ENCODE results near the gene MAP3K3.
A peak's percentile ranks its signal among the peaks of the same experiment; 100 is the strongest.

MAP3K3 gene

GRCh38 chr17:63624531-63624880 is 2.3 kb downstream of the MAP3K3 start:
- Histone ChIP-seq H3K36me3 (ENCODE audit: control insufficient read depth, low read depth, low read length) (no peaks in the 10 kb centered on the region), H3K4me3 (ENCODE audit: low read length) (no peak overlapping the region), H3K9me3 (ENCODE audit: control insufficient read depth, low read depth, low read length) (no peaks in the 10 kb centered on the region), H3K27me3 (ENCODE audit: control insufficient read depth, insufficient read depth, low read length) (no peaks in the 10 kb centered on the region), H3K4me1 (ENCODE audit: control insufficient read depth, low read depth, low read length) (peaks cover 10% of the 10 kb centered on the region), H3K27ac (ENCODE audit: low read length) (no peak overlapping the region), H3K9ac (ENCODE audit: low read length) (no peak overlapping the region)

GRCh38 chr17:63626551-63627180 is 4.4 kb downstream of the MAP3K3 start:
- no peaks in the 10 kb centered on the region for H3K9me3 ChIP-seq (ENCODE audit: control insufficient read depth, low read depth, low read length)
- H3K9ac ChIP-seq (ENCODE audit: low read length) = no peak overlapping the region
- peaks cover 21% of the 10 kb centered on the region for H3K4me1 ChIP-seq (ENCODE audit: control insufficient read depth, low read depth, low read length)
- H3K27me3 ChIP-seq (ENCODE audit: control insufficient read depth, insufficient read depth, low read length) = no peaks in the 10 kb centered on the region
- H3K36me3 ChIP-seq (ENCODE audit: control insufficient read depth, low read depth, low read length) = no peaks in the 10 kb centered on the region
- no peak overlapping the region for H3K27ac ChIP-seq (ENCODE audit: low read length)
- no peak overlapping the region for H3K4me3 ChIP-seq (ENCODE audit: low read length)

GRCh38 chr17:63629627-63630026 is 7.4 kb downstream of the MAP3K3 start:
- Histone ChIP-seq H3K9ac (ENCODE audit: low read length) (no peak overlapping the region), H3K36me3 (ENCODE audit: control insufficient read depth, low read depth, low read length) (no peaks in the 10 kb centered on the region), H3K27me3 (ENCODE audit: control insufficient read depth, insufficient read depth, low read length) (no peaks in the 10 kb centered on the region), H3K4me1 (ENCODE audit: control insufficient read depth, low read depth, low read length) (peaks cover 28% of the 10 kb centered on the region), H3K9me3 (ENCODE audit: control insufficient read depth, low read depth, low read length) (no peaks in the 10 kb centered on the region), H3K27ac (ENCODE audit: low read length) (no peak overlapping the region), H3K4me3 (ENCODE audit: low read length) (no peak overlapping the region)

GRCh38 chr17:63631062-63631461 is 8.8 kb downstream of the MAP3K3 start:
- peaks cover 1% of the 10 kb centered on the region for H3K36me3 ChIP-seq (ENCODE audit: control insufficient read depth, low read depth, low read length)
- no peak overlapping the region for H3K4me3 ChIP-seq (ENCODE audit: low read length)
- H3K27ac ChIP-seq (ENCODE audit: low read length) = peak overlapping the region; percentile 4
- H3K27me3 ChIP-seq (ENCODE audit: control insufficient read depth, insufficient read depth, low read length) = no peaks in the 10 kb centered on the region
- peaks cover 31% of the 10 kb centered on the region for H3K4me1 ChIP-seq (ENCODE audit: control insufficient read depth, low read depth, low read length)
- no peak overlapping the region for H3K9ac ChIP-seq (ENCODE audit: low read length)
- H3K9me3 ChIP-seq (ENCODE audit: control insufficient read depth, low read depth, low read length) = no peaks in the 10 kb centered on the region

- Histone ChIP-seq H3K9me3 (ENCODE audit: control insufficient read depth, low read depth, low read length) (no peaks in the 10 kb centered on the region), H3K27ac (ENCODE audit: low read length) (peak overlapping the region; percentile 4), H3K27me3 (ENCODE audit: control insufficient read depth, insufficient read depth, low read length) (no peaks in the 10 kb centered on the region), H3K36me3 (ENCODE audit: control insufficient read depth, low read depth, low read length) (peaks cover 7% of the 10 kb centered on the region), H3K4me1 (ENCODE audit: control insufficient read depth, low read depth, low read length) (peaks cover 31% of the 10 kb centered on the region), H3K4me3 (ENCODE audit: low read length) (no peak overlapping the region), H3K9ac (ENCODE audit: low read length) (no peak overlapping the region)
These were observed 9.4 kb downstream of the MAP3K3 start for GRCh38 chr17:63631626-63632025.

GRCh38 chr17:63633742-63634141 is 11.5 kb downstream of the MAP3K3 start:
- no peak overlapping the region for H3K4me3 ChIP-seq (ENCODE audit: low read length)
- no peak overlapping the region for H3K27ac ChIP-seq (ENCODE audit: low read length)
- no peaks in the 10 kb centered on the region for H3K9me3 ChIP-seq (ENCODE audit: control insufficient read depth, low read depth, low read length)
- H3K4me1 ChIP-seq (ENCODE audit: control insufficient read depth, low read depth, low read length) = peaks cover 31% of the 10 kb centered on the region
- H3K9ac ChIP-seq (ENCODE audit: low read length) = peak overlapping the region; percentile 9
- peaks cover 7% of the 10 kb centered on the region for H3K36me3 ChIP-seq (ENCODE audit: control insufficient read depth, low read depth, low read length)
- H3K27me3 ChIP-seq (ENCODE audit: control insufficient read depth, insufficient read depth, low read length) = no peaks in the 10 kb centered on the region

GRCh38 chr17:63634163-63634562 is 11.9 kb downstream of the MAP3K3 start:
- Histone ChIP-seq H3K9me3 (ENCODE audit: control insufficient read depth, low read depth, low read length) (no peaks in the 10 kb centered on the region), H3K4me3 (ENCODE audit: low read length) (no peak overlapping the region), H3K27ac (ENCODE audit: low read length) (no peak overlapping the region), H3K27me3 (ENCODE audit: control insufficient read depth, insufficient read depth, low read length) (no peaks in the 10 kb centered on the region), H3K9ac (ENCODE audit: low read length) (peak overlapping the region; percentile 9), H3K4me1 (ENCODE audit: control insufficient read depth, low read depth, low read length) (peaks cover 31% of the 10 kb centered on the region), H3K36me3 (ENCODE audit: control insufficient read depth, low read depth, low read length) (peaks cover 7% of the 10 kb centered on the region)

GRCh38 chr17:63634816-63635215 is 12.6 kb downstream of the MAP3K3 start:
- Histone ChIP-seq H3K4me3 (ENCODE audit: low read length) (no peak overlapping the region), H3K27ac (ENCODE audit: low read length) (no peak overlapping the region), H3K4me1 (ENCODE audit: control insufficient read depth, low read depth, low read length) (peaks cover 31% of the 10 kb centered on the region), H3K9me3 (ENCODE audit: control insufficient read depth, low read depth, low read length) (no peaks in the 10 kb centered on the region), H3K36me3 (ENCODE audit: control insufficient read depth, low read depth, low read length) (peaks cover 7% of the 10 kb centered on the region), H3K27me3 (ENCODE audit: control insufficient read depth, insufficient read depth, low read length) (no peaks in the 10 kb centered on the region), H3K9ac (ENCODE audit: low read length) (peak overlapping the region; percentile 9)

GRCh38 chr17:63635290-63635689 is 13.1 kb downstream of the MAP3K3 start:
- no peak overlapping the region for H3K9ac ChIP-seq (ENCODE audit: low read length)
- H3K4me3 ChIP-seq (ENCODE audit: low read length) = no peak overlapping the region
- H3K36me3 ChIP-seq (ENCODE audit: control insufficient read depth, low read depth, low read length) = peaks cover 7% of the 10 kb centered on the region
- H3K9me3 ChIP-seq (ENCODE audit: control insufficient read depth, low read depth, low read length) = no peaks in the 10 kb centered on the region
- no peaks in the 10 kb centered on the region for H3K27me3 ChIP-seq (ENCODE audit: control insufficient read depth, insufficient read depth, low read length)
- peaks cover 31% of the 10 kb centered on the region for H3K4me1 ChIP-seq (ENCODE audit: control insufficient read depth, low read depth, low read length)
- no peak overlapping the region for H3K27ac ChIP-seq (ENCODE audit: low read length)

GRCh38 chr17:63635787-63636186 is 13.6 kb downstream of the MAP3K3 start:
- Histone ChIP-seq H3K4me3 (ENCODE audit: low read length) (no peak overlapping the region), H3K27me3 (ENCODE audit: control insufficient read depth, insufficient read depth, low read length) (no peaks in the 10 kb centered on the region), H3K4me1 (ENCODE audit: control insufficient read depth, low read depth, low read length) (peaks cover 29% of the 10 kb centered on the region), H3K9ac (ENCODE audit: low read length) (no peak overlapping the region), H3K9me3 (ENCODE audit: control insufficient read depth, low read depth, low read length) (no peaks in the 10 kb centered on the region), H3K36me3 (ENCODE audit: control insufficient read depth, low read depth, low read length) (peaks cover 7% of the 10 kb centered on the region), H3K27ac (ENCODE audit: low read length) (no peak overlapping the region)

- H3K27ac ChIP-seq (ENCODE audit: low read length) = no peak overlapping the region
- peaks cover 7% of the 10 kb centered on the region for H3K4me1 ChIP-seq (ENCODE audit: control insufficient read depth, low read depth, low read length)
- peaks cover 7% of the 10 kb centered on the region for H3K36me3 ChIP-seq (ENCODE audit: control insufficient read depth, low read depth, low read length)
These were observed 16.9 kb downstream of the MAP3K3 start for GRCh38 chr17:63639125-63639524.

GRCh38 chr17:63640038-63640437 is 17.8 kb downstream of the MAP3K3 start:
- Histone ChIP-seq H3K27me3 (ENCODE audit: control insufficient read depth, insufficient read depth, low read length) (no peaks in the 10 kb centered on the region), H3K9ac (ENCODE audit: low read length) (no peak overlapping the region), H3K4me3 (ENCODE audit: low read length) (no peak overlapping the region), H3K36me3 (ENCODE audit: control insufficient read depth, low read depth, low read length) (peaks cover 7% of the 10 kb centered on the region), H3K4me1 (ENCODE audit: control insufficient read depth, low read depth, low read length) (no peaks in the 10 kb centered on the region), H3K27ac (ENCODE audit: low read length) (no peak overlapping the region), H3K9me3 (ENCODE audit: control insufficient read depth, low read depth, low read length) (no peaks in the 10 kb centered on the region)

More at GRCh38 chr17:63639125-63639524, 16.9 kb downstream of the MAP3K3 start:
- Histone ChIP-seq H3K4me3 (ENCODE audit: low read length) (no peak overlapping the region), H3K9me3 (ENCODE audit: control insufficient read depth, low read depth, low read length) (no peaks in the 10 kb centered on the region), H3K9ac (ENCODE audit: low read length) (no peak overlapping the region), H3K27me3 (ENCODE audit: control insufficient read depth, insufficient read depth, low read length) (no peaks in the 10 kb centered on the region)

Data from iPS-18a (cell line).